PC-9 (cell line): ENCODE measurements around the gene FTO. TPM values are rescaled to one million over a fixed set of nuclear protein-coding genes. Genes with fewer than 3 reads are reported as not detected.

Source experiments
- BruUV-seq: library from RNA; stranded (reverse); fragments of 400-500 nt; replicated peaks from 2 replicates; lab custom pipeline; 2021; lab: Mats Ljungman, UMichigan
- CTCF ChIA-PET: fragments of 300-600 bp; sonication (Branson Sonifier 250); formaldehyde crosslinking; loops from one replicate; lab custom pipeline; 2022; ENCODE audit warnings: antibody characterized with exemption; lab: Charles Lee
- POLR2A ChIA-PET: fragments of 300-600 bp; sonication (Branson Sonifier 250); formaldehyde crosslinking; loops from one replicate; lab custom pipeline; 2022; ENCODE audit warnings: antibody characterized with exemption; ENCODE audit not compliant: unreplicated experiment; lab: Charles Lee
- DNase-seq, 2 experiments: peaks; one replicate each; pipeline versions ENCODE4 v3.0.0 to v3.0.0-alpha.2; 2015 to 2022; ENCODE audit warnings: mixed read lengths in 1 of 2
- H2AFZ ChIP-seq: fragments of 200-600 bp; sonication (generic); 2 replicates; pipeline ENCODE4 v1.8.1; 2017; ENCODE audit warnings: antibody characterized with exemption
- H3F3A ChIP-seq: fragments of 200-600 bp; sonication (generic); 2 replicates; pipeline ENCODE4 v1.8.1; 2017; ENCODE audit warnings: antibody characterized with exemption, mild to moderate bottlenecking, low read depth; ENCODE audit not compliant: insufficient read depth
- H3K27ac ChIP-seq: fragments of 200-600 bp; sonication (generic); 2 replicates; pipeline ENCODE4 v1.6.1; 2016; ENCODE audit warnings: mixed run types
- H3K27me3 ChIP-seq: fragments of 200-600 bp; sonication (generic); 2 replicates; pipeline ENCODE4 v1.6.1; 2016; ENCODE audit warnings: low read depth, mixed run types; ENCODE audit not compliant: insufficient read depth
- H3K36me3 ChIP-seq: fragments of 200-600 bp; sonication (generic); 2 replicates; pipeline ENCODE4 v1.6.1; 2016; ENCODE audit warnings: low read depth, mixed run types
- H3K4me1 ChIP-seq: fragments of 200-600 bp; sonication (generic); replicated peaks from 2 replicates; pipeline ENCODE4 v1.6.1; 2016; ENCODE audit warnings: mixed run types; ENCODE audit not compliant: insufficient read depth
- H3K4me2 ChIP-seq: fragments of 200-600 bp; sonication (generic); 2 replicates; pipeline ENCODE4 v1.6.1; 2017; ENCODE audit warnings: mixed run types
- H3K4me3 ChIP-seq: fragments of 200-600 bp; sonication (generic); 2 replicates; pipeline ENCODE4 v1.6.1; 2016; ENCODE audit warnings: mixed run types
- H3K79me2 ChIP-seq: fragments of 200-600 bp; sonication (generic); 2 replicates; pipeline ENCODE4 v1.6.1; 2017; ENCODE audit warnings: low read depth, mixed run types
- H3K9me2 ChIP-seq: fragments of 200-600 bp; sonication (generic); 2 replicates; pipeline ENCODE4 v1.8.1; 2017; ENCODE audit warnings: mild to moderate bottlenecking; ENCODE audit not compliant: insufficient read depth
- H3K9me3 ChIP-seq: fragments of 200-600 bp; sonication (generic); 2 replicates; pipeline ENCODE4 v1.8.1; 2016; ENCODE audit warnings: low read depth; ENCODE audit not compliant: insufficient read depth
- H4K20me1 ChIP-seq: fragments of 200-600 bp; sonication (generic); 2 replicates; pipeline ENCODE4 v1.8.1; 2017; ENCODE audit not compliant: insufficient read depth
- EZH2 ChIP-seq: fragments of 200-600 bp; sonication (generic); IDR thresholded peaks from 2 replicates; pipeline ENCODE4 v1.8.0; 2017; ENCODE audit warnings: antibody characterized with exemption, low read depth
- intact Hi-C: fragments of 100-400 bp; cut with micrococcal nuclease; formaldehyde crosslinking; loops from one replicate; pipeline ENCODE4 v1.10.0; 2022; ENCODE audit not compliant: unreplicated experiment
- total RNA-seq: library from RNA; stranded (reverse); gene quantifications from 2 replicates; pipeline ENCODE4 v1.2.3, GENCODE V29; 2021
- TF ChIP-seq, protein P1 (sequence below): fragments of 200-600 bp; sonication (generic); conservative IDR thresholded peaks from 2 replicates; pipeline ENCODE4 v1.6.1; 2017; ENCODE audit warnings: mixed run types, antibody characterized with exemption, mild to moderate bottlenecking, moderate library complexity

FTO gene
- total RNA-seq, 1 experiment from 2014 or later = 58.1 TPM

DNA sequence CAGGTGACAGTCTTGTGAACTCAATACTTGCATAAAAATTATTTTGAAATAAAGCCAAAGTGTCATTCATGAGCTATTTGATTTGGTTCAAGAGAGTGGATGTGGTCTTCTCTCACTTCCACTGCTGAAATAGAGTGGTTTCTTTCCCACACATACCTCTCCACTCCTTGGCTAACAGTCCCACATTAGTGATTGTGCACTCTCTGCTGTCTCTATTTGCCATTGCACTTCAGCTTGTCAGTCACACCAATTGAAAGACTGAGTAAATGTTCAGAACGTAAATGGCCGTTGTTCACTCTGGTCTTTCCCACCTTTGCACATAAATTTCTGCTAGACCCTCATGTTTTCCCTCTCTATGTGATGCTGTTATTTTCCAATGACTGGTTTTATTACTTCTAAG lies 197.5 kb downstream of the FTO start:
- Histone ChIP-seq H2AFZ (no peak overlapping the region), H3K9me2 (no peaks in the 10 kb centered on the region), H4K20me1 (no peaks in the 10 kb centered on the region), H3F3A (peaks cover 12% of the 10 kb centered on the region), H3K9me3 (no peaks in the 10 kb centered on the region), H3K27ac (no peak overlapping the region), H3K36me3 (no peaks in the 10 kb centered on the region), H3K79me2 (no peaks in the 10 kb centered on the region), H3K4me2 (no peak overlapping the region), H3K4me1 (peaks cover 27% of the 10 kb centered on the region), H3K4me3 (no peak overlapping the region), H3K27me3 (no peaks in the 10 kb centered on the region)
- BruUV-seq = no TSS peak
- no peak for TF ChIP-seq EZH2
- TF ChIP-seq, protein P1, sequence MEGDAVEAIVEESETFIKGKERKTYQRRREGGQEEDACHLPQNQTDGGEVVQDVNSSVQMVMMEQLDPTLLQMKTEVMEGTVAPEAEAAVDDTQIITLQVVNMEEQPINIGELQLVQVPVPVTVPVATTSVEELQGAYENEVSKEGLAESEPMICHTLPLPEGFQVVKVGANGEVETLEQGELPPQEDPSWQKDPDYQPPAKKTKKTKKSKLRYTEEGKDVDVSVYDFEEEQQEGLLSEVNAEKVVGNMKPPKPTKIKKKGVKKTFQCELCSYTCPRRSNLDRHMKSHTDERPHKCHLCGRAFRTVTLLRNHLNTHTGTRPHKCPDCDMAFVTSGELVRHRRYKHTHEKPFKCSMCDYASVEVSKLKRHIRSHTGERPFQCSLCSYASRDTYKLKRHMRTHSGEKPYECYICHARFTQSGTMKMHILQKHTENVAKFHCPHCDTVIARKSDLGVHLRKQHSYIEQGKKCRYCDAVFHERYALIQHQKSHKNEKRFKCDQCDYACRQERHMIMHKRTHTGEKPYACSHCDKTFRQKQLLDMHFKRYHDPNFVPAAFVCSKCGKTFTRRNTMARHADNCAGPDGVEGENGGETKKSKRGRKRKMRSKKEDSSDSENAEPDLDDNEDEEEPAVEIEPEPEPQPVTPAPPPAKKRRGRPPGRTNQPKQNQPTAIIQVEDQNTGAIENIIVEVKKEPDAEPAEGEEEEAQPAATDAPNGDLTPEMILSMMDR = no peak
- ChIA-PET POLR2A (no interaction called here), CTCF (interaction anchor here (0.6 kb wide), 1 partner anchor 10 kb away, joined by 5 read pairs; no protein-coding TSS in a partner anchor)
- DNase-seq = no peak
- intact Hi-C loops = no loop called here

GRCh38 chr16:53904533-53904932 lies 200.6 kb downstream of the FTO start:
- CTCF ChIA-PET = no interaction called here
- Histone ChIP-seq H2AFZ (no peak overlapping the region), H3K27me3 (no peaks in the 10 kb centered on the region), H3K4me2 (no peak overlapping the region), H3K79me2 (no peaks in the 10 kb centered on the region), H4K20me1 (no peaks in the 10 kb centered on the region), H3F3A (peaks cover 10% of the 10 kb centered on the region), H3K27ac (no peak overlapping the region), H3K36me3 (no peaks in the 10 kb centered on the region), H3K4me1 (peaks cover 15% of the 10 kb centered on the region), H3K9me3 (no peaks in the 10 kb centered on the region), H3K9me2 (no peaks in the 10 kb centered on the region), H3K4me3 (no peak overlapping the region)
- peak in 1 of 2 experiments; percentile 77 for DNase-seq
- POLR2A ChIA-PET = no interaction called here
- no TSS peak for BruUV-seq
- intact Hi-C loops = no loop called here
- TF ChIP-seq EZH2 = no peak
- TF ChIP-seq, protein P1 = no peak

- no peaks in the 10 kb centered on the region for H3K27me3 ChIP-seq
- no peak overlapping the region for H2AFZ ChIP-seq
- intact Hi-C loops = no loop called here
- no peak for DNase-seq
- H3K4me1 ChIP-seq = peaks cover 12% of the 10 kb centered on the region
- CTCF ChIA-PET = no interaction called here
- POLR2A ChIA-PET = no interaction called here
- H3K4me2 ChIP-seq = peak overlapping the region; percentile 11; the same call in 1 of the 2 replicates
- no peak overlapping the region for H3K4me3 ChIP-seq
- peaks cover 9% of the 10 kb centered on the region for H3F3A ChIP-seq
- H3K9me2 ChIP-seq = no peaks in the 10 kb centered on the region
- H3K36me3 ChIP-seq = no peaks in the 10 kb centered on the region
- TF ChIP-seq EZH2 = no peak
- TF ChIP-seq, protein P1 = no peak
- H4K20me1 ChIP-seq = no peaks in the 10 kb centered on the region
- H3K27ac ChIP-seq = 0 out of 2 replicates have a peak overlapping the region, but pooled peaks have one; percentile 20
- no peaks in the 10 kb centered on the region for H3K79me2 ChIP-seq
- no TSS peak for BruUV-seq
- no peaks in the 10 kb centered on the region for H3K9me3 ChIP-seq
These were observed 201.1 kb downstream of the FTO start for GRCh38 chr16:53905028-53905427.
